HCT116 (cell line): ENCODE measurements around the gene MIS18A. TPM values are rescaled to one million over a fixed set of nuclear protein-coding genes. Genes with fewer than 3 reads are reported as not detected.
A peak's percentile ranks its signal among the peaks of the same experiment; 100 is the strongest.

Experiments used
- ATAC-seq: fragments of 200-7000 bp; cut with Tn5 transposase; 2 replicates; pipeline ENCODE4 v1.9.1; 2020; ENCODE audit warnings: mild to moderate bottlenecking, moderate library complexity
- BruUV-seq: library from RNA; stranded (reverse); fragments of 400-500 nt; replicated peaks from 2 replicates; lab custom pipeline; 2021; lab: Mats Ljungman, UMichigan
- CTCF ChIA-PET: fragments of 300-600 bp; sonication (Branson Sonifier 250); formaldehyde crosslinking; loops from one replicate; lab custom pipeline; 2021; ENCODE audit warnings: antibody characterized with exemption; lab: Charles Lee
- POLR2A ChIA-PET: fragments of 300-600, 350-600 bp; sonication (Branson Sonifier 250); formaldehyde crosslinking; loops from one replicate; lab custom pipeline; 2021; ENCODE audit warnings: antibody characterized with exemption; lab: Charles Lee
- RAD21 ChIA-PET, 2 experiments: fragments of 300-600 bp; sonication (Branson Sonifier 250); formaldehyde crosslinking; loops; one replicate each; lab custom pipeline; 2023; ENCODE audit warnings: low total read pairs in 2 of 2; ENCODE audit not compliant: uncharacterized antibody in 2 of 2, unreplicated experiment in 2 of 2, low non-redundant PET in 1 of 2; lab: Charles Lee
- DNase-seq: peaks from one replicate; pipeline ENCODE4 v3.0.0-alpha.2; 2010; ENCODE audit warnings: low read depth, low spot score
- H2AFZ ChIP-seq: fragments of 200-600 bp; shearing (Covaris generic), sonication (generic); 2 replicates; pipeline ENCODE4 v1.6.1; 2017; ENCODE audit warnings: low read depth, mixed run types, mixed read lengths, antibody characterized with exemption, low read length; ENCODE audit not compliant: poor library complexity, severe bottlenecking
- H3K27ac ChIP-seq: 2 replicates; pipeline ENCODE4 v1.5.1; 2012; ENCODE audit warnings: low read depth, low read length
- H3K27me3 ChIP-seq: fragments of 200-600 bp; sonication (generic); 2 replicates; pipeline ENCODE4 v1.6.1; 2016; ENCODE audit warnings: mixed run types, low read length, mixed read lengths; ENCODE audit not compliant: insufficient read depth
- H3K36me3 ChIP-seq, 2 experiments: fragments of 200-500 bp in 1 of 2; fragments of 200-600 bp in 1 of 2; sonication (Bioruptor generic) in 1 of 2; sonication (generic) in 1 of 2; 2 replicates each; pipeline versions ENCODE4 v1.5.1 to v1.6.1; 2014 to 2016; ENCODE audit warnings: low read length in 2 of 2, inconsistent platforms in 1 of 2, mixed read lengths in 1 of 2, mixed run types in 1 of 2; ENCODE audit not compliant: insufficient read depth in 2 of 2, control insufficient read depth in 1 of 2
- H3K4me1 ChIP-seq, 2 experiments: fragments of 200-600 bp in 1 of 2; sonication (generic) in 1 of 2; 2 replicates each; pipeline versions ENCODE4 v1.5.1 to v1.6.1; 2012 to 2017; ENCODE audit warnings: low read length in 2 of 2, inconsistent platforms in 1 of 2, mild to moderate bottlenecking in 1 of 2, mixed read lengths in 1 of 2, mixed run types in 1 of 2, moderate library complexity in 1 of 2; ENCODE audit not compliant: insufficient read depth in 2 of 2, control insufficient read depth in 1 of 2
- H3K4me2 ChIP-seq: fragments of 200-600 bp; sonication (generic); 2 replicates; pipeline ENCODE4 v1.6.1; 2017; ENCODE audit warnings: mixed run types, low read length, mixed read lengths
- H3K4me3 ChIP-seq, 2 experiments: fragments of 200-600 bp in 1 of 2; sonication (generic) in 1 of 2; replicated peaks in 1 of 2; 2 replicates each; pipeline ENCODE4 v1.5.1; 2011 to 2016; ENCODE audit warnings: low read length in 2 of 2, control low read depth in 1 of 2, low read depth in 1 of 2, mild to moderate bottlenecking in 1 of 2, mixed read lengths in 1 of 2, mixed run types in 1 of 2
- H3K79me2 ChIP-seq: fragments of 200-600 bp; sonication (generic); 2 replicates; pipeline ENCODE4 v1.6.1; 2017; ENCODE audit warnings: mild to moderate bottlenecking, mixed run types, low read length, moderate library complexity, mixed read lengths; ENCODE audit not compliant: insufficient read depth
- H3K9ac ChIP-seq: fragments of 200-600 bp; sonication (generic); 2 replicates; pipeline ENCODE4 v1.6.1; 2016; ENCODE audit warnings: low read length, mixed read lengths
- H3K9me2 ChIP-seq: fragments of 200-600 bp; sonication (generic), shearing (Covaris generic); 2 replicates; pipeline ENCODE4 v1.6.1; 2017; ENCODE audit warnings: mixed run types, mild to moderate bottlenecking, moderate library complexity; ENCODE audit not compliant: insufficient read depth
- H3K9me3 ChIP-seq, 2 experiments: fragments of 200-500 bp in 1 of 2; fragments of 200-600 bp in 1 of 2; sonication (Bioruptor generic) in 1 of 2; sonication (generic) in 1 of 2; 2 replicates each; pipeline ENCODE4 v1.6.1; 2014 to 2017; ENCODE audit warnings: low read length in 2 of 2, mixed read lengths in 2 of 2, inconsistent platforms in 1 of 2, low read depth in 1 of 2, mild to moderate bottlenecking in 1 of 2, mixed run types in 1 of 2, moderate library complexity in 1 of 2; ENCODE audit not compliant: control insufficient read depth in 1 of 2, insufficient read depth in 1 of 2
- H4K20me1 ChIP-seq: fragments of 200-600 bp; sonication (generic), shearing (Covaris generic); 2 replicates; pipeline ENCODE4 v1.6.1; 2017; ENCODE audit warnings: mixed run types, mild to moderate bottlenecking, moderate library complexity; ENCODE audit not compliant: insufficient read depth
- CBX3 ChIP-seq: IDR thresholded peaks from 2 replicates; pipeline ENCODE4 v1.6.1; 2012; ENCODE audit warnings: low read depth
- EGR1 ChIP-seq: IDR thresholded peaks from 2 replicates; pipeline ENCODE4 v1.6.1; 2012; ENCODE audit warnings: low read depth
- ELF1 ChIP-seq: IDR thresholded peaks from 2 replicates; pipeline ENCODE4 v1.6.1; 2012; ENCODE audit warnings: low read depth, borderline replicate concordance
- JUND ChIP-seq: IDR thresholded peaks from 2 replicates; pipeline ENCODE4 v1.6.1; 2012
- POLR2AphosphoS5 ChIP-seq: IDR thresholded peaks from 2 replicates; pipeline ENCODE4 v1.6.1; 2011; ENCODE audit warnings: mild to moderate bottlenecking, low read depth, low read length, moderate library complexity
- RAD21 ChIP-seq: IDR thresholded peaks from 2 replicates; pipeline ENCODE4 v1.6.1; 2012; ENCODE audit warnings: low read depth, mild to moderate bottlenecking
- SIN3A ChIP-seq: IDR thresholded peaks from 2 replicates; pipeline ENCODE4 v1.6.1; 2012; ENCODE audit warnings: low read depth
- SP1 ChIP-seq: IDR thresholded peaks from 2 replicates; pipeline ENCODE4 v1.6.1; 2012; ENCODE audit warnings: low read depth
- SRF ChIP-seq: IDR thresholded peaks from 2 replicates; pipeline ENCODE4 v1.6.1; 2012; ENCODE audit warnings: low read depth
- TCF7L2 ChIP-seq: IDR thresholded peaks from 2 replicates; pipeline ENCODE4 v1.7.0; 2011; ENCODE audit warnings: borderline replicate concordance, inconsistent platforms; ENCODE audit not compliant: insufficient read depth, insufficient read length; ENCODE audit errors: extremely low read depth
- YY1 ChIP-seq: IDR thresholded peaks from 2 replicates; pipeline ENCODE4 v1.6.1; 2011; ENCODE audit warnings: low read length, low read depth, moderate library complexity, mild to moderate bottlenecking; ENCODE audit not compliant: insufficient replicate concordance; ENCODE audit errors: extremely low read depth
- ZFX ChIP-seq: fragments of 450-650 bp; IDR thresholded peaks from 2 replicates; pipeline ENCODE4 v1.6.1; 2017
- intact Hi-C: fragments of 100-400 bp; cut with micrococcal nuclease; formaldehyde crosslinking; loops from 2 replicates; pipeline ENCODE4 v1.10.0; 2022
- total RNA-seq: library from RNA; stranded (reverse); gene quantifications from one replicate; pipeline ENCODE4 v1.2.1, GENCODE V29; 2021; ENCODE audit not compliant: unreplicated experiment
- TF ChIP-seq, protein P1 (sequence below), 3 experiments: fragments of 200-600 bp in 1 of 3; sonication (generic) in 1 of 3; IDR thresholded peaks in 2 of 3; conservative IDR thresholded peaks in 1 of 3; 2 replicates each; pipeline ENCODE4 v1.5.1; 2012 to 2017; ENCODE audit warnings: low read depth in 2 of 3, low read length in 2 of 3, antibody characterized with exemption in 1 of 3, borderline replicate concordance in 1 of 3, control low read depth in 1 of 3, mild to moderate bottlenecking in 1 of 3, mixed read lengths in 1 of 3, mixed run types in 1 of 3, moderate library complexity in 1 of 3; ENCODE audit not compliant: insufficient read depth in 1 of 3

Gene MIS18A
- total RNA-seq, 1 experiment from 2014 or later = 30.0 TPM

DNA sequence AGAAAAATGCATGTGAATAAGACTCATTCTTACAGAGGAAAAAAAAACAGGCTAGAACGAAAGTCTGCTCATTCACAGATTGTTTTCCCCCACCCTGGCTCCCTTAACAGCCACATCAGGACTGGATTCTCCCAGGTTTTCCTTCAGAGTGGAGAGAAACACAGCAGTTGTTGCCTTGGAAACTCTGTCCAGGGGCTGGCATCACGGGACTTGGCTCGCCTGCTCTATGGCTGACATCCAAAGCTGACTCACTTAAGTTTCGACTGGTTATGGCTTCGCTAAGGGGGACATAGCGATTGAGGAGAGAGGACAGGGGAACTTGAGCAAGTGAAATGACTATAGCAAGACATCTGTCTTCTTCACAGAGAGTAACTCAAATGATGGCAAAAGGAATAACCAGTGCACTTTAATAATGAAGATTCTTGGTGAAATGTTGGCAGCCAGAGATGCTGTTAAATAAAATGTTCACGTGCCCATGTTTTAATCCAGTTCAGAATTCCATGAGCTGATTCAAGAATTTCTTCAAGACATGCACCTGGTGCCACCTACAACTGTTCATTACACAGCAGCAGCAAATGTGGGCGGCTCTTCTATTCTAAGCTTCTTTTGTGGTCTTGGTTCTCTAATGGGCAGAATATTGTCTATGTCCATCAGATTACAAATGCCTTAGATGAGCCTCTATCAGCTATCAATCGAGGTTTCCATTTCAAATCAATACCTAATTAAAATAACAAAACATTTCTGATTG is 21.8 kb downstream of the MIS18A start:
- 0 out of 2 replicates have a peak, but pooled peaks have one; percentile 29 for ATAC-seq
- no TSS peak for BruUV-seq
- H3K27ac ChIP-seq = no peak overlapping the region
- DNase-seq = no peak
- peak overlapping the region; percentile 25; the same call in 1 of the 2 replicates for H3K4me2 ChIP-seq
- ChIA-PET RAD21 (interaction anchor here in 1 of 2 experiments (1.3 kb wide), 1 partner anchor 476 kb away, joined by 4 read pairs; no protein-coding TSS in a partner anchor), CTCF (interaction anchor here (1.0 to 3.5 kb wide), 7 partner anchors 9 to 476 kb away, joined by 3 to 39 read pairs (median 4); no protein-coding TSS in a partner anchor), POLR2A (no interaction called here)
- H4K20me1 ChIP-seq = no peaks in the 10 kb centered on the region
- H3K9me3 ChIP-seq = no peaks in the 10 kb centered on the region
- no peak overlapping the region for H2AFZ ChIP-seq
- H3K27me3 ChIP-seq = peaks cover 33% of the 10 kb centered on the region
- intact Hi-C loops = no loop called here
- H3K9ac ChIP-seq = no peak overlapping the region
- TF ChIP-seq SIN3A = no peak
- TF ChIP-seq TCF7L2 = no peak
- no peak for TF ChIP-seq EGR1
- no peak for TF ChIP-seq JUND
- TF ChIP-seq, protein P1, sequence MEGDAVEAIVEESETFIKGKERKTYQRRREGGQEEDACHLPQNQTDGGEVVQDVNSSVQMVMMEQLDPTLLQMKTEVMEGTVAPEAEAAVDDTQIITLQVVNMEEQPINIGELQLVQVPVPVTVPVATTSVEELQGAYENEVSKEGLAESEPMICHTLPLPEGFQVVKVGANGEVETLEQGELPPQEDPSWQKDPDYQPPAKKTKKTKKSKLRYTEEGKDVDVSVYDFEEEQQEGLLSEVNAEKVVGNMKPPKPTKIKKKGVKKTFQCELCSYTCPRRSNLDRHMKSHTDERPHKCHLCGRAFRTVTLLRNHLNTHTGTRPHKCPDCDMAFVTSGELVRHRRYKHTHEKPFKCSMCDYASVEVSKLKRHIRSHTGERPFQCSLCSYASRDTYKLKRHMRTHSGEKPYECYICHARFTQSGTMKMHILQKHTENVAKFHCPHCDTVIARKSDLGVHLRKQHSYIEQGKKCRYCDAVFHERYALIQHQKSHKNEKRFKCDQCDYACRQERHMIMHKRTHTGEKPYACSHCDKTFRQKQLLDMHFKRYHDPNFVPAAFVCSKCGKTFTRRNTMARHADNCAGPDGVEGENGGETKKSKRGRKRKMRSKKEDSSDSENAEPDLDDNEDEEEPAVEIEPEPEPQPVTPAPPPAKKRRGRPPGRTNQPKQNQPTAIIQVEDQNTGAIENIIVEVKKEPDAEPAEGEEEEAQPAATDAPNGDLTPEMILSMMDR (IDR thresholded peaks at IDR 0.05 in 2 of 3, conservative IDR thresholded peaks at IDR 0.05 in 1 of 3; ENCODE audit: borderline replicate concordance in 1 of 3, insufficient read depth in 1 of 3, low read depth in 2 of 3, low read length in 2 of 3) = no peak
- no peak for TF ChIP-seq ELF1
- TF ChIP-seq ZFX = no peak
- TF ChIP-seq SRF = no peak
- TF ChIP-seq POLR2AphosphoS5 = no peak
- no peak for TF ChIP-seq CBX3
- TF ChIP-seq SP1 = no peak
- no peak for TF ChIP-seq RAD21
- TF ChIP-seq YY1 = no peak
- H3K9me2 ChIP-seq = no peaks in the 10 kb centered on the region
- H3K4me3 ChIP-seq = no peak overlapping the region
- H3K36me3 ChIP-seq = no peaks in the 10 kb centered on the region
- H3K4me1 ChIP-seq = peaks cover 0 to 14% of the 10 kb centered on the region in 2 experiments; a peak in 3 of 4 replicates
- H3K79me2 ChIP-seq = no peaks in the 10 kb centered on the region
